Right hindlimb (tissue), 1 donor: ENCODE measurements around the gene SALL3.
"Not testable (repeated sequence)": the region's sequence is repeated elsewhere in the genome, so short reads cannot be mapped to it uniquely, and the experiment has no call there.

Experiments
- DNase-seq: peaks from one replicate; pipeline ENCODE4 v3.0.0-alpha.2; 2018

The SALL3 gene

GRCh38 chr18:78979730-78980278, at the start of gene SALL3:
SALL3 (plus strand) TSS chr18:78979818; CDS start chr18:78980275, 457 bp downstream.
- DNase-seq = no peak

GRCh38 chr18:78932281-78932680, 47.3 kb upstream of the SALL3 start:
- no peak for DNase-seq

DNA sequence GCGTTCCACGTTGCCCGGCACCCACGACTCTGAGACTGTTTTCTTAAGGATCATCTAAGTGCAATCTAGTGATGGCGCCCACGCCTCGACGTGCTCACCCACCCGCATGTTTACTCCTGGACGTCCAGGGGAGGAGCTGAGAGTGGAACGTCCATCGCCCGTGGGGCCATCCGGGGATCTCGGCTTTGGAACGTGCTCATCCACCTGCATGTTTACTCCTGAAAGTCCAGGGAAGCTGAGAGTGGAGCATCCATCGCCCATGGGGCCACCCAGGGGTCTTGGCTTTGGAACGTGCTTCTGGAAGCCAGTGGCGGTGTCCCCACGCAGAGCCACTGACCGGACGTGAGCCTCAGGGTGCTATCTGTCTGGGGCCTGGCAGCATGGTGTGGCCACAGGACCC, 45.6 kb upstream of the SALL3 start:
- no peak for DNase-seq

- DNase-seq = no peak
Measured at GRCh38 chr18:78934551-78935225, 44.9 kb upstream of the SALL3 start.

DNA sequence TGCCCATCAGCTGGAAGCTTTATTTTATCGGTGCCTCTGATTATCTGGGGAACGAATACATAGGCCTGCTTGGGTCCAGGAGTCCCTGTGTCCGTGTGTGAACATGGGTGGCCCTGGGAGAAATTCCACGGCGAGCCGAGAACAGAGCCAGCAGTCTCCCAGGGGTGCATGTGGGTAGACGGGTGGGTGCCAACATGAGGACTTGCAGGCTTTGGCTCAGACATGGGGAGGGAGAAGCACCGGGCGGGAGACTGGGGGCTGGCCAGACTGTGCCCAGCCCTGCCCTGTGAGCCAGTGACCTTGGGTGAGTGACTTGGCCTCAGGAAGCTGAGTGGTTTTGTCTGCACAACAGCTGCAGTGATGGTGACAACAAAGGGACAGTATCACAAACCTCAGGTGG, 44.2 kb upstream of the SALL3 start:
- DNase-seq = no peak

DNA sequence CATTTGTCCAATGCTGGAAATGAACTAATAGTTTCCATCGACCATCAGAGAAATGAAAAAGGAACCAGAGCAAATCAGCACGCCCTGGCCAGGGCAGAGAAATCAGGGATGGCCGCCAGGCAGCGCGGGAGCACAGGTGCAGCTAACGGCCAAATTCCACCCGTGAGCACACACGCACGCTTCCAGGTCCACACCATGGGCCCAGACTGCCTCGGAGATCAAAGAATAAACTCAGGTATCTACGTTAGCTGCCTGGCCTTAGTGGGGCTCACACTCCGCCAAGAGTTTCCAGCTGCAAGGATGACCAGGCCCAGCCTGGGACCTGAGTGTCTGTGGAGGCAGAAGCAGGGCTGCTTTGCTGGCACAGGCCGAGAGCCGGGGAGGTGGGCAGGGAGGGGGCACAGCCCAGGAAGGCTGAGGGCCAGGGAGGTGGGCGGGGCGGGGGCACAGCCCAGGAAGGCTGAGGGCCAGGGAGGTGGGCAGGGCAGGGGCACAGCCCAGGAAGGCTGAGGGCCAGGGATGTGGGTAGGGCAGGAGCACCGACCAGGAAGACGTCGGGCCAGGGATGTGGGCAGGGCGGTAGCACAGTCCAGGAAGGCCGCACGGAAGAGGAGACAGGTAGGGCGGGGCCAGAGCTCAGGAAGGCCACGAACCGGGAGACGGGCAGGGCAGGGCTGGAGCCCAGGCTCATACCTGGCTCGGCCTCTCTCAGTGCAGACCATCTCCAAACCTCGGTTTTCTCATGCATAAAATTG, 43.2 kb upstream of the SALL3 start:
- DNase-seq = no peak

DNA sequence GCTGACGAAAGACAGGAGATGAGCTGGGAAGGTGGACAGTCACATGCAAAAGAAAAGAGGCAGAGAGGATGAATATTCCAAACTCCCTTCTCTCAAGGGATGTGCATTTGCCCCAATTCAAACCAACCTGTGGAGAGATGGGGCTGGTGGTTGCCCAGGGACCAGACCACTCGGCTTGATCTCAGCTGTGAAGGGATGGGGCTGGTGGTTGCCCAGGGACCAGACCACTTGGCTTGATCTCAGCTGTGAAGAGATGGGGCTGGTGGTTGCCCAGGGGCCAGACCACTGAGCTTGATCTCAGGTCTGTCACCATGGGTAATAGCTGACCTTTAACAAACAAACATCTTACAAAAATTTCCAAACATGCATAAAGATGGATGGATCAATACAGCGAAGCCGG, 42.5 kb upstream of the SALL3 start:
- no peak for DNase-seq

- DNase-seq = no peak
Measured at GRCh38 chr18:78939105-78939504, 40.5 kb upstream of the SALL3 start.

- DNase-seq = no peak
Measured at GRCh38 chr18:78939734-78940494, 39.7 kb upstream of the SALL3 start.

DNA sequence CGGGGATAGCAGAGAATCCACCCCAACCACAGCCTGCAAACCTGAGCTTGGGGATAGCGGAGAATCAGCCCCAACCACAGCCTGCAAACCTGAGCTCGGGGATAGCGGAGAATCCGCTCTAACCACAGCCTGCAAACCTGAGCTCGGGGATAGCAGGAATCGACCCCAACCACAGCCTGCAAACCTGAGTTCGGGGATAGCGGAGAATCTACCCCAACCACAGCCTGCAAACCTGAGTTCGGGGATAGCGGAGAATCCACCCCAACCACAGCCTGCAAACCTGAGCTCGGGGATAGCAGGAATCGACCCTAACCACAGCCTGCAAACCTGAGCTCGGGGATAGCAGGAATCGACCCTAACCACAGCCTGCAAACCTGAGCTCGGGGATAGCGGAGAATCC, 37.4 kb upstream of the SALL3 start:
- DNase-seq = not testable (repeated sequence)

- DNase-seq = no peak
Measured at GRCh38 chr18:78945628-78946027, 34.0 kb upstream of the SALL3 start.

- no peak for DNase-seq
Measured at GRCh38 chr18:78947291-78947690, 32.3 kb upstream of the SALL3 start.

DNA sequence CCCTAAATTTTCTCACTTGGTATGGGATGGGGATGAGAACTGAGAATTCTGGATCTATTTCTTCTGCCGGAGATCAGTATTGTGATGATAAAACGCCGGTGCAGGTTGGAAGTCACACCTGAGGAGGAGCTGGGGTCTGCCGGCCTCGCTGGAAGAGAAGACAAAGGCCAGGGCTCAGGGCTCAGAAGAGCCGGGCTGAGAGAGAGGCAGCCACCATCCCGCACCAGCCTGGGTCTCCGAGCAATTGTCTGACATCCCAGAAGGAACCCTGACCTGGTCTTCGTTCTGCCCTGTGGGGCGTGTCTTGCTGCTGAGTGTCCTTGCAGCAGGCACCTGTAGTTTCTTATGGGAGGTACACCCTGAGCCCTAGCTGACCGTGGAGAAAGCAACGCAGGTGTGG, 31.4 kb upstream of the SALL3 start:
- DNase-seq = no peak

GRCh38 chr18:78948707-78949106, 30.9 kb upstream of the SALL3 start:
- no peak for DNase-seq

DNA sequence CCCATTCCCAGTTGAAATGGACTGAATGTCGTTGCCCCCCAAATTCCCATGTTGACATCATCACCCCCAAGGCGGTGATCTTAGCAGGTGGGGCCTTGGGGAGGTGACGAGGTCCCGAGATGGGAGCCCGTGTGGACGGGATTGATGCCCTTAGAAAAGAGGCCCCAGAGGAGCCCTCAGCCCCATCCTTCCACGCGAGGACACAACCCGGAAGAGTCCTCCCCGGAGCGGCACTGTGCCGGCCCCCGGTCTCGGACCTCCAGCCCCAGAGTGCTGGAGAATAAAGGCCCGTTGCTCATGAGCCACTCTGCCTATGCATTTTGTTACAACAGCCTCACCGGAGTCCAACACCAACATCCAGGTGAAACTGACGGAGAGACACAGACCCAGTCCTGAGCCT, 30.4 kb upstream of the SALL3 start:
- no peak for DNase-seq

DNA sequence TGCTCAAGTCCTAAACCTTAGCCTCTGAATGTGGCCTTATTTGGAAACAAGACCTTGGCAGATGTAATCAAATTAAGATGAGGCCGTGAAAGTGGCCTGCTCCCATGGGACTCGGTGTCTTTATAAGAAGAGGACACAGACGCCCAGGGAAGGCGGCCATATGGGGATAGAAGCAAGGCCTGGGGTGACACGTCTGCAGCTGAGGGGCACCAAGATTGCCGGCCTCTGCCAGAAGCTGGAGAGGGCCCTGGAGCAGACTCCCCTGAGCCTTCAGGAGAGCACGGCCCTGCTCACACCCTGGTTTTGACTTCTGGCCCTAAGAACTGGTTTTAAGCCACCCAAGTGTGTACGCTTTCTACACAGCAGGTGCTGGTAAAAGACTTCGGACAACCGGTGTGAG, 29.2 kb upstream of the SALL3 start:
- DNase-seq = no peak

- no peak for DNase-seq
Measured at GRCh38 chr18:78953566-78953965, 26.1 kb upstream of the SALL3 start.

DNA sequence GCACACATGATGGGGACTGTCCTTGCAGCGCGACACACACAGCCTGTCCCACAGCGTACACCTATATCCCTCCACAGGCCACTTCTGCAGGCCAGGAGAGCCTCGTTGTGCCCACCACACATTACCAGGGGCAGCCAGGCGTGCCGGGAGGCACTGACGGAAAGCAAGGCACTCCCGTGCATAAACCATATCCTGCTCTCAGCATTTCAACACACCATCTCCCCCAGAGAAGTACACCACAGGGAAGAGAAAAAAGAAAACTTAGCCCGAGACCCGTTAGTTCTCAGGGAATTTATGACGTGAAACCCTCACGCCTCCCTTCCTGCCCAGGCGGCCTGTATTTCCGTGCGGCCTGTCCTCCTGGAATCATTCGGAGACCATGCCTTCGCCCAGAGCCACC, 24.6 kb upstream of the SALL3 start:
- DNase-seq = no peak

DNA sequence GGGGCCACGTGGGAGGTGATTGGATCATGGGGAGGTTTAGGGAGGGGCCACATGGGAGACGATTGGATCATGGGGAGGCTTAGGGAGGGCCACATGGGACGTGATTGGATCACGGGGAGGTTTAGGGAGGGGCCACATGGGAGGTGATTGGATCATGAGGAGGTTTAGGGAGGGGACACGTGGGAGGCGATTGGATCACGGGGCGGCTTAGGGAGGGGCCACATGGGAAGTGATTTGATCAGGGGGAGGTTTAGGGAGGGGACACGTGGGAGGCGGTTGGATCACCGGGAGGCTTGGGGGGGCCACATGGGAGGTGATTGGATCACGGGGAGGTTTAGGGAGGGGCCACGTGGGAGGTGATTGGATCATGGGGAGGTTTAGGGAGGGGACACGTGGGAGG, 22.5 kb upstream of the SALL3 start:
- DNase-seq = no peak

- DNase-seq = no peak
Measured at GRCh38 chr18:78960709-78961108, 18.9 kb upstream of the SALL3 start.

GRCh38 chr18:78962098-78962497, 17.5 kb upstream of the SALL3 start:
- DNase-seq = no peak

GRCh38 chr18:78964727-78965126, 14.9 kb upstream of the SALL3 start:
- DNase-seq = not testable (repeated sequence)

DNA sequence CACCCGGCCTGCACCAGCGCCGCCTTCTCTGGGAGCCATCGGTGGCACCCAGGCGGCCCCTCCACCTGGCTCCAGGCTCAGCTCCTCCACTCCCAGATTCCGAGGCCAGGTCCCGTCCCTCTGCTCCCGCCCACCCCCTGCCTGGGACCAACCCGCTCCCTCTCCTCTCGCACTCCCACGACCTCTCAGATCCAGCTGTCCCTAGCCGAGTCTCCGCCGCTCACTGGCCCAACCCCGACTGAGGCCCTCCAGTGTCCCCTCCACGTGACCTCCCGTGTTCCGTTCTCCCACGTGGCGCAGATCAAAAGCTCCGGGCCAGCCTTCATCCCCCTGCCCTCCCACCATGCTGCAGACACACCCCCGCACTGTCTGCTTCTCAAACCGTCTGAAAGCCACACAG, 14.4 kb upstream of the SALL3 start:
- DNase-seq = no peak
